GM12892 (cell line): ENCODE results near the gene PAN3.

Experiments used
- POLR2A ChIP-seq: IDR thresholded peaks from 2 replicates; pipeline ENCODE4 v1.6.1; 2011; ENCODE audit warnings: low read depth, low read length, control low read depth
- POLR2AphosphoS5 ChIP-seq: IDR thresholded peaks from 2 replicates; pipeline ENCODE4 v1.6.1; 2011; ENCODE audit warnings: low read depth, low read length, control low read depth
- TAF1 ChIP-seq: IDR thresholded peaks from 2 replicates; pipeline ENCODE4 v1.6.1; 2011; ENCODE audit warnings: low read depth, mild to moderate bottlenecking, control low read depth, low read length, borderline replicate concordance

GRCh38 chr13:28179974-28180373 is 41.6 kb downstream of the PAN3 start:
- TF ChIP-seq TAF1 (no peak), POLR2AphosphoS5 (no peak), POLR2A (no peak)
